Esophagus muscularis mucosa (tissue), 4 donors: ENCODE data around the gene CHM. TPM values are rescaled to one million over a fixed set of nuclear protein-coding genes. Genes with fewer than 3 reads are reported as not detected.
"Not testable (repeated sequence)": the region's sequence is repeated elsewhere in the genome, so short reads cannot be mapped to it uniquely, and the experiment has no call there.

Source experiments
- DNase-seq: peaks from one replicate; pipeline ENCODE4 v3.0.0-alpha.2; 2017; ENCODE audit errors: extremely low spot score
- H3K27ac ChIP-seq, 4 donors: fragments of 200-600 bp; sonication (generic); replicated peaks in 1 of 4; 1 replicate in 3 of 4; 2 replicates in 1 of 4; pipeline ENCODE4 v1.5.1; 2016 to 2019; ENCODE audit warnings: mild to moderate bottlenecking in 1 of 4
- H3K27me3 ChIP-seq, 4 donors: fragments of 200-600 bp; sonication (generic); one replicate each; pipeline versions ENCODE4 v1.5.1 to v1.6.0; 2016 to 2019
- H3K36me3 ChIP-seq, 4 donors: fragments of 200-600 bp; sonication (generic); one replicate each; pipeline ENCODE4 v1.5.1; 2016 to 2019
- H3K4me1 ChIP-seq, 4 donors: fragments of 200-600 bp; sonication (generic); one replicate each; pipeline ENCODE4 v1.5.1; 2016 to 2019
- H3K4me3 ChIP-seq, 4 donors: fragments of 200-600 bp; sonication (generic); 1 replicate in 2 of 4; 2 replicates in 2 of 4; pipeline ENCODE4 v1.5.1; 2016 to 2019; ENCODE audit warnings: mild to moderate bottlenecking in 4 of 4, moderate library complexity in 1 of 4
- H3K9me3 ChIP-seq, 4 donors: fragments of 200-600 bp; sonication (generic); 1 replicate in 3 of 4; 2 replicates in 1 of 4; pipeline ENCODE4 v1.5.1; 2016 to 2019
- CTCF ChIP-seq, 3 experiments: fragments of 200-600 bp in 2 of 3; fragments of 450-650 bp in 1 of 3; sonication (generic) in 2 of 3; IDR thresholded peaks; one replicate each; pipeline ENCODE4 v1.5.1; 2017 to 2019; ENCODE audit warnings: antibody characterized with exemption in 3 of 3, mild to moderate bottlenecking in 2 of 3, moderate library complexity in 1 of 3
- EP300 ChIP-seq: sonication (generic); formaldehyde crosslinking; IDR thresholded peaks from one replicate; pipeline ENCODE4 v1.6.1; 2017; ENCODE audit warnings: antibody characterized with exemption
- POLR2A ChIP-seq: fragments of 450-650 bp; IDR thresholded peaks from one replicate; pipeline ENCODE4 v1.6.1; 2017; ENCODE audit warnings: antibody characterized with exemption, moderate library complexity, mild to moderate bottlenecking, low read depth
- POLR2AphosphoS5 ChIP-seq, 2 donors: sonication (generic); formaldehyde crosslinking; IDR thresholded peaks; one replicate each; pipeline ENCODE4 v1.6.1; 2017; ENCODE audit warnings: antibody characterized with exemption in 2 of 2
- WGBS: methylation state at CpG from one replicate; pipeline ENCODE4 v1.1.5; 2018; 5-methylcytosine and 5-hydroxymethylcytosine counted together
- intact Hi-C: fragments of 100-400 bp; cut with DNase I; formaldehyde crosslinking; loops from one replicate; pipeline ENCODE4 v1.15.1; 2023
- total RNA-seq, 4 donors: library from RNA; depleted of rRNA; stranded (reverse); fragments of >200 nt; gene quantifications; one replicate each; pipeline versions ENCODE4 v1.1.0 to v1.2.1, GENCODE V29; 2016

Gene CHM
- total RNA-seq, 4 donors from 2014 or later, result 13.9 to 16.3 (median 15.2) TPM

- DNase-seq, result no peak
- intact Hi-C loops, result no loop called here
- H3K4me3 ChIP-seq, result no peak overlapping the region
- TF ChIP-seq POLR2AphosphoS5 (IDR thresholded peaks at IDR 0.05) (no peak), CTCF (IDR thresholded peaks at IDR 0.05) (no peak)
- H3K27ac ChIP-seq, result no peak overlapping the region
- H3K27me3 ChIP-seq, result no peaks in the 10 kb centered on the region
- H3K36me3 ChIP-seq, result peaks cover 0 to 14% (median under 1%) of the 10 kb centered on the region in 4 donors
- WGBS, result 69% methylated on average over 1 of the region's 1 CpG
- no peaks in the 10 kb centered on the region for H3K4me1 ChIP-seq
- peaks cover 0 to 6% (median 3%) of the 10 kb centered on the region in 4 donors for H3K9me3 ChIP-seq
Observed at GRCh38 chrX:85941275-85941674, 106.1 kb downstream of the CHM start.

- H3K27me3 ChIP-seq, H3K27ac ChIP-seq, H3K36me3 ChIP-seq, H3K4me3 ChIP-seq, H3K4me1 ChIP-seq, DNase-seq, intact Hi-C loops, H3K9me3 ChIP-seq: not testable (repeated sequence)
- 75% methylated on average over 3 of the region's 3 CpGs for WGBS
Observed at GRCh38 chrX:85939942-85940341, 107.4 kb downstream of the CHM start.

- H3K4me3 ChIP-seq, result not testable (repeated sequence)
Observed at GRCh38 chrX:85934399-85934798, 113.0 kb downstream of the CHM start.

GRCh38 chrX:85930099-85930498 is 117.3 kb downstream of the CHM start:
- TF ChIP-seq POLR2A, result no peak
- no peak for TF ChIP-seq EP300
- no peak for TF ChIP-seq CTCF (IDR thresholded peaks at IDR 0.05)
- no peak for TF ChIP-seq POLR2AphosphoS5 (IDR thresholded peaks at IDR 0.05)
- Histone ChIP-seq H3K4me1 (peaks cover 0 to 20% (median 6%) of the 10 kb centered on the region in 4 donors), H3K9me3 (no peaks in the 10 kb centered on the region), H3K36me3 (no peaks in the 10 kb centered on the region), H3K4me3 (no peak overlapping the region), H3K27ac (no peak overlapping the region), H3K27me3 (no peaks in the 10 kb centered on the region)
- intact Hi-C loops, result no loop called here
- 71% methylated on average over 3 of the region's 3 CpGs for WGBS
- DNase-seq, result no peak

More at GRCh38 chrX:85934399-85934798, 113.0 kb downstream of the CHM start:
- DNase-seq, H3K27me3 ChIP-seq, intact Hi-C loops, H3K27ac ChIP-seq, H3K36me3 ChIP-seq, H3K9me3 ChIP-seq, H3K4me1 ChIP-seq: not testable (repeated sequence)
- 89% methylated on average over 2 of the region's 2 CpGs for WGBS

GRCh38 chrX:85928606-85929005 is 118.8 kb downstream of the CHM start:
- H3K27me3 ChIP-seq, result no peaks in the 10 kb centered on the region
- no peak for DNase-seq
- peaks cover 0 to 20% (median 6%) of the 10 kb centered on the region in 4 donors for H3K4me1 ChIP-seq
- WGBS, result 75% methylated on average over 1 of the region's 1 CpG
- H3K27ac ChIP-seq, result no peak overlapping the region
- intact Hi-C loops, result no loop called here
- TF ChIP-seq EP300, result no peak
- TF ChIP-seq POLR2AphosphoS5 (IDR thresholded peaks at IDR 0.05), result no peak
- no peak for TF ChIP-seq CTCF (IDR thresholded peaks at IDR 0.05)
- no peak for TF ChIP-seq POLR2A
- H3K9me3 ChIP-seq, result no peaks in the 10 kb centered on the region
- no peak overlapping the region for H3K4me3 ChIP-seq
- H3K36me3 ChIP-seq, result no peaks in the 10 kb centered on the region

GRCh38 chrX:85927740-85928139 is 119.6 kb downstream of the CHM start:
- WGBS, result 85% methylated on average over 1 of the region's 1 CpG
- TF ChIP-seq POLR2A (no peak), EP300 (no peak), POLR2AphosphoS5 (IDR thresholded peaks at IDR 0.05) (no peak), CTCF (IDR thresholded peaks at IDR 0.05) (no peak)
- no peaks in the 10 kb centered on the region for H3K9me3 ChIP-seq
- intact Hi-C loops, result no loop called here
- no peaks in the 10 kb centered on the region for H3K36me3 ChIP-seq
- no peaks in the 10 kb centered on the region for H3K27me3 ChIP-seq
- no peak overlapping the region for H3K4me3 ChIP-seq
- no peak for DNase-seq
- peaks cover 0 to 20% (median 6%) of the 10 kb centered on the region in 4 donors for H3K4me1 ChIP-seq
- no peak overlapping the region for H3K27ac ChIP-seq
